Measurements from ENCODE around the gene SUN2. TPM values are rescaled to one million over a fixed set of nuclear protein-coding genes. Genes with fewer than 3 reads are reported as not detected.

The SUN2 gene
- total RNA-seq, 1 experiment from 2014 or later = 55.5 TPM

DNA sequence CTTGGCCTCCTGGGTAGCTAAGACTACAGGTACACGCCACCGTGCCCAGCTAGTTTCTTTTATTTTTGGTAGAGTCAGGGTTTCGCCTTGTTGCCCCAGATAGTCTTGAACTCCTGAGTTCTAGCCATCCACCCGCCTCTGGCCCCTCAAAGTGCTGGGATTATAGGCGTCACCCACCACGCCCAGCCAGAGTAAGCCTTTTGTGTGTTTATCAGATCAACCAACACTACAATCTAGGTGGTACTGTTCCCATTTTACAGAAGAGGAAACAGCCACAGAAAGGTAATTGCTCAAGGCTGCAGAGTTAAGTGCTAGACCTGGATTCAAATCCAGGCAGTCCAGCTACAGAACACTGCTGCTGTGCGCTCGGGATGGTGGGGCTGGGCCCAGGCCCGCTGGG lies 70.9 kb downstream of the SUN2 start:
- peaks cover 20% of the 10 kb centered on the region for H3K79me2 ChIP-seq (ENCODE audit: low read length)

More for the DNA sequence above, 70.9 kb downstream of the SUN2 start:
- no peaks in the 10 kb centered on the region for H3K4me1 ChIP-seq (ENCODE audit: insufficient read depth, low read length)
- no peaks in the 10 kb centered on the region for H3K9me2 ChIP-seq (replicated peaks; ENCODE audit: low read length)
- 0 out of 2 replicates have a peak, but pooled peaks cover 5% of the 10 kb centered on the region for H4K20me1 ChIP-seq (ENCODE audit: low read length)
- no peak overlapping the region for H3K9ac ChIP-seq (ENCODE audit: low read length)
- no peak overlapping the region for H2AFZ ChIP-seq (ENCODE audit: low read length)
- CTCF ChIA-PET = no interaction called here
- H3K4me3 ChIP-seq (ENCODE audit: low read length) = no peak overlapping the region
- TF ChIP-seq EZH2phosphoT487 (IDR thresholded peaks at IDR 0.05; ENCODE audit: borderline replicate concordance, low read length) = no peak
- TF ChIP-seq, protein P1, sequence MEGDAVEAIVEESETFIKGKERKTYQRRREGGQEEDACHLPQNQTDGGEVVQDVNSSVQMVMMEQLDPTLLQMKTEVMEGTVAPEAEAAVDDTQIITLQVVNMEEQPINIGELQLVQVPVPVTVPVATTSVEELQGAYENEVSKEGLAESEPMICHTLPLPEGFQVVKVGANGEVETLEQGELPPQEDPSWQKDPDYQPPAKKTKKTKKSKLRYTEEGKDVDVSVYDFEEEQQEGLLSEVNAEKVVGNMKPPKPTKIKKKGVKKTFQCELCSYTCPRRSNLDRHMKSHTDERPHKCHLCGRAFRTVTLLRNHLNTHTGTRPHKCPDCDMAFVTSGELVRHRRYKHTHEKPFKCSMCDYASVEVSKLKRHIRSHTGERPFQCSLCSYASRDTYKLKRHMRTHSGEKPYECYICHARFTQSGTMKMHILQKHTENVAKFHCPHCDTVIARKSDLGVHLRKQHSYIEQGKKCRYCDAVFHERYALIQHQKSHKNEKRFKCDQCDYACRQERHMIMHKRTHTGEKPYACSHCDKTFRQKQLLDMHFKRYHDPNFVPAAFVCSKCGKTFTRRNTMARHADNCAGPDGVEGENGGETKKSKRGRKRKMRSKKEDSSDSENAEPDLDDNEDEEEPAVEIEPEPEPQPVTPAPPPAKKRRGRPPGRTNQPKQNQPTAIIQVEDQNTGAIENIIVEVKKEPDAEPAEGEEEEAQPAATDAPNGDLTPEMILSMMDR (conservative IDR thresholded peaks at IDR 0.05; ENCODE audit: low read depth, low read length) = no peak
- TF ChIP-seq EZH2 (IDR thresholded peaks at IDR 0.05; ENCODE audit: low read length, unreplicated experiment) = no peak
- POLR2A ChIA-PET (ENCODE audit: unreplicated experiment) = no interaction called here
- H3K4me2 ChIP-seq (ENCODE audit: low read length) = no peak overlapping the region
- H3F3A ChIP-seq (ENCODE audit: low read length, unreplicated experiment) = no peaks in the 10 kb centered on the region
- no TSS peak for BruUV-seq (replicated peaks)
- no peaks in the 10 kb centered on the region for H3K9me3 ChIP-seq (ENCODE audit: low read length)
- no peak for ATAC-seq
- no peaks in the 10 kb centered on the region for H3K27me3 ChIP-seq (ENCODE audit: low read length)
- DNase-seq = no peak
- intact Hi-C loops (cut with micrococcal nuclease) = no loop called here
- H3K27ac ChIP-seq (ENCODE audit: low read length) = no peak overlapping the region
- H3K36me3 ChIP-seq (ENCODE audit: low read depth, low read length) = peaks cover 32% of the 10 kb centered on the region

Other genes with a start within 250 kb of the SUN2 start
- gene DDX17, start 249.7 kb downstream of the SUN2 start, total RNA-seq (2014; rRNA removed) = 333 and 512 TPM in 2 replicates
- not detected in 2 replicates for gene DMC1, start 185.8 kb downstream of the SUN2 start, total RNA-seq (2014; rRNA removed)
- 1.2 and 2.2 TPM in 2 replicates for gene FAM227A, start 99.6 kb downstream of the SUN2 start, total RNA-seq (2014; rRNA removed)
- 12.9 and 14.3 TPM in 2 replicates for gene CBY1, start 99.4 kb downstream of the SUN2 start, total RNA-seq (2014; rRNA removed)
- 68.7 and 82.3 TPM in 2 replicates for gene TOMM22, start 74.0 kb downstream of the SUN2 start, total RNA-seq (2014; rRNA removed)
- 37.5 and 40.3 TPM in 2 replicates for gene JOSD1, start 55.1 kb downstream of the SUN2 start, total RNA-seq (2014; rRNA removed)
- 28.2 and 29.6 TPM in 2 replicates for gene GTPBP1, start 50.1 kb downstream of the SUN2 start, total RNA-seq (2014; rRNA removed)
- 22.5 and 24.5 TPM in 2 replicates for gene DNAL4, start 38.1 kb upstream of the SUN2 start, total RNA-seq (2014; rRNA removed)
- 2.8 and 3.5 TPM in 2 replicates for gene NPTXR, start 88.0 kb upstream of the SUN2 start, total RNA-seq (2014; rRNA removed)
- gene CBX6, start 116.2 kb upstream of the SUN2 start, total RNA-seq (2014; rRNA removed) = 37.5 and 50.1 TPM in 2 replicates
- not detected in 2 replicates for gene APOBEC3A, start 201.6 kb upstream of the SUN2 start, total RNA-seq (2014; rRNA removed)
- 11.3 TPM in 2 replicates for gene APOBEC3B, start 226.3 kb upstream of the SUN2 start, total RNA-seq (2014; rRNA removed)

All from PC-3 (cell line).